Left lobe of liver (tissue), 2 donors: Measurements from ENCODE around the gene KASH5. TPM values are rescaled to one million over a fixed set of nuclear protein-coding genes. Genes with fewer than 3 reads are reported as not detected.
A peak's percentile ranks its signal among the peaks of the same experiment; 100 is the strongest.

Experiments
- ATAC-seq: fragments of 200-7000 bp; cut with Tn5 transposase; one replicate; pipeline ENCODE4 v1.9.1; 2020; ENCODE audit warnings: mild to moderate bottlenecking, moderate library complexity
- DNase-seq: peaks from one replicate; pipeline ENCODE4 v3.0.0-alpha.2; 2020; ENCODE audit warnings: low spot score
- total RNA-seq: library from RNA; stranded (reverse); gene quantifications from one replicate; pipeline ENCODE4 v1.2.1, GENCODE V29; 2021
- donor health status: DM: no; HTN: no; CAD: no; lungs with moderate emphysema.
- donor health status: DM: no; HTN: yes; CAD: no.

KASH5 gene
- total RNA-seq, 1 donor from 2014 or later: not detected

DNA sequence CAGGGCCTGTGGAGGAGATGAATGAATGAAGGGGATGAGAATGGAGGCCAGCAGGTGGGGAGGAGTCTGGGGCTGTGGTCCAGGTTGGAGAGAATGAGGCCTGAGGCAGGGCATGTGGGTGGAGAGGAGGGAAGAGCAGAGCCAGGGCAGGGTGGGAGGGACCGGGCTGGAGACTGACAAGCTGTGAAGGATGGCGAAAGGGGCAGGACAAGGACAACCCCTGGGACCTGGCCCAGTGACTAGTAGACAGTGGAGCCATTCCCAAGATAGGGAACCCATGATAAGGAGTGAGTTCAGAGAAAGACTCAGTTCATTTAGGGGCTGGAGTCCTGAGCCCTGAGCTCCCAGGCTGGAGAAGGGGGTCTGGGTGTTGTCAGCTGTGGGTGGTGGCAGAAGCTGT lies 32.2 kb downstream of the KASH5 start:
- DNase-seq (no peak), ATAC-seq (no peak)

DNA sequence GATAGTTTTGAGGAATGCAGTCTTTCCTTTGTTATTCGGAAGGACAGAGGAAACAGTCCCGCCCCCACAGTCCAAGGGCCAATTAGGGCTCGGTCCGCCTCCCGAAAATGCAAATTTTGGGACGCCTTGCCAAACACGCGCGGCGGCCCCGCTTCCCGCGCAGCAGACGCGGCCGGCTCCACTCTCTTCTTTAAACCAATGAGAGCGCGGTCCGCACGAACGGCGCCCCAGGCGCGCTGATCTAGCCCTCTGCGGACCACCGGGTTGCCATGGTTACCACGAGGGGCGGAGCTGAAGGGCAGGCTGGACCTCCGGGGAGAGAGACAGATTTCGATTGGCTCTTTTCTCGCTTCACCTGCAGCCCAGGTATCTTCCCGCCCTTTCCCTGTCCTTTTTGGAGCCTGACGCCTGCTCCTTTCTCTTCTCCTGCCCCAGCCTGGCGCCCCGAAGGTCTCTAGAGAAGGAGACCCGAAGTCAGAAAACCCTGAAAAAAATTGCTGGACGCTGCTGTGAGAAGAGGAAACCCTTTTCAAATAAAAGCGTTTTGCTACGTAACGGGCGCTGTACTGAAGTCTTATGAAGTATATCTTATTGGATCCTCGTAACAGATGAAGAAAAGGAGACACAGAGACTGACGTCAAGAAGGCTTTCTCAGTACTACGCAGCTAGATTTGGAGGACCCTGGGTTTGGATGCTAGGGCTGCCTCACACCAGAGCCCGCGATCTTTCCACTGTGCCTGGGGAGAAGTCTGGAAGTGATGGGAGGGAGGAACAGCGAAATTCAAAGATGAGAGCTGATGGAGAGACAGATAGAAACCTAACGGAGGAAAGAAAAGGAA lies 33.2 kb downstream of the KASH5 start:
- DNase-seq (peak; percentile 54), ATAC-seq (peak; percentile 72)

DNA sequence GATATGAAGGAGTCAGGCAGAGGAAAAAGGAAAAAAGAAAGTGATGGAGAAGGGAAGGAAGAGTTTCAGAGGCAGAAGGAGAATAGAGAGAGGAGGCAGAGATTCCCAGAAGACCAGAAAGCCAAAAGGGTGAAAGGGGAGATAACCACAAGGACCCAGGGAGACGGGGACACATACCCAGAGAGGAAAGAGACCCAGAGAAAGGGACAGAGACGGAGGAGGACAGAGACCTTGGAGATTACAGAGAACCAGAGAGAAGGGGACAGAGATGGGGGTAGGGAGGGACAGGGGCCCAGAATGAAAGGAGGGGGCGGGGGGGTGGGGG lies 33.8 kb downstream of the KASH5 start:
- DNase-seq (no peak), ATAC-seq (no peak)

DNA sequence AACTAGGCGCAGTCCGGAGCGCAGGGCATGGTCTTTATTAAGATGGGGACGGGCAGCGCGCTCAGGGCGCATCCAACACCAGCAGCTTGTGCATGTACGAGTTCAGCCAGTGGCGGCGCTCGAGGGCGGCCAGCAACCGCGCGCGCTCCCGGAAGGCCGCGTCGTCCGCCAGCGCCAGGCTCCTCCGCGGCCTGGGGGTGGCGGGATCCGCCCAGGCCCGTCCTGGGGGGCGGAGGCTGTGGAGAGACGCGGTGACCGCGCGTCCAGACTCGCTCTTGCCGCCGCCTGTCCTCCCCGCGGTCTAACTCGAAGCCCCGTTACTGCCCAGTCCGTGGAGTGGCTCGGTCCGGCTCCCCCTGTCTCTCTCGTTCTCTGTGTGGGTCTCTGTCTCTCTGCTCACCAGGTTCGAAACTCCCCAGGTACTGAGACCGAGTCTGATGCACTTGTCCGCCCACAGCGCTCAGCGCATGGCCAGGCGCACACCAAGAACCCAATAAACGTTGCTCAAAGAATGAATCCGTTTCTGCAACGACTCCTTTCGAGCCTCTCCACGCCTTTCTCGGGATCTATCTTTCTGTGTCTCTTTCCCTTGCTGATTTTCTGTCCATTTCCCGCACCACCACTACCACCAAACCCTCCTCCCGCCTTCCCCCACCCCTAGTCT lies 34.5 kb downstream of the KASH5 start:
- ATAC-seq (peak; percentile 42), DNase-seq (no peak)

DNA sequence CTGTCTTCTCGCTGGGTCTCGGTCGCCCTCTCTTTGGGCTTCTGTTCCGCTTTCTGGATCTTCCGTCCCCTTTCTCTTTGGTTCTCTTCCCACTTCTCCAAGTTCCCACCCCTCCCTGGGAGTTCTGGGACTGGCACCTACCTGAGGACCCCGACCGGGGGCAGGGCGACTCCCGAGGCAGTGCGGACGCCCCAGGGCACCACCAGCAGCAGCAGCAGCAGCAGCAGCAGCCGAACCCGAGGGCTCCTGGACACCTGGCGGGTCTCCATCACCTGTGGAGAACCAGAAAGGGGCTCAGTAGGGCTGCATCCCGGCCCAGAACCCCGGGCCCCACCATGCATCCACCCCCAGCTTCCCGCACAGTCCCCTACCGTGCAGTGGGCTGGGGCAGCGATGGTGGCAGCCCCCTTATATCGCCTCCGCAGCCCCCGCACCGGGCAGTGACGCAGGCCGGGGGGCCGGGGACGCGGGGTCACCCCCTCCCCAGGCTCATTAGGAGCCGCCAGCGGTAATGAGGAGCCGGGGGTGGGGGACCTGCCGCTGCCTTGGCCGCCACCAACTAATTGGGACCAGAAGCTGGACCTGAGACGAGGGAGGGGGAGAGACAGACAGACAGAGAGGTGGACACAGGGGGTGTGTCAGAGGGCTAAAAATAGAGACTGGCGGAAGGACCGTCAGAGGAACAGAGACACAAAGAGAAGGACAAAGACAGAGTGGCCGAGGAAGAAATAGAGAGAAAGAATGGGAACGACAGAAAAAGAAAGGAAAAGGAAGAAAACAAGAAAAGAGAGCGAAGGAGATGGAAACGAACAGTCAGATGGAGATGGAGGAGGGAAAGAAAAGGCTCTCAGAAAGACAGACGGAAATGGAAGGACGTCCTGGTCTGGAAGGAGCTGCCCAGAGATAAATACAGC lies 35.3 kb downstream of the KASH5 start, which contains the start of gene PTH2:
PTH2 (minus strand) TSS at position 371 of the 914 bp plus-strand sequence; CDS start at position 269, 102 bp downstream.
- DNase-seq (no peak), ATAC-seq (no peak)

DNA sequence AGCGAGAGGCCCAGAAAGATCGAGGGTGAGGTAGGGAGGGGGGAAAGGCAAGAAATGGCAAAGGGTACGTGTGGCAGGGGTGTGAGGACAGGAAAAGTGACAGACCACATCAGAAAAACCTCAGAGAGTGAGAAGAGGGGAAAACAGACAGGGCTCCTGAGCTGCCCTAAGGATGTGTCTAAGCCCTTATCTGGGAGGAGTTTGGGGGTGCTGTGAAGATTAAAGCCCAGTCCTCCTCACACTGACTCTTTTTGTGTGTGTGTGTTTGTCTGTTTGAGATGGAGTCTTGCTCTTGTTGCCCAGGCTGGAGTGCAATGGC lies 35.9 kb downstream of the KASH5 start:
- no peak for ATAC-seq
- DNase-seq: no peak

DNA sequence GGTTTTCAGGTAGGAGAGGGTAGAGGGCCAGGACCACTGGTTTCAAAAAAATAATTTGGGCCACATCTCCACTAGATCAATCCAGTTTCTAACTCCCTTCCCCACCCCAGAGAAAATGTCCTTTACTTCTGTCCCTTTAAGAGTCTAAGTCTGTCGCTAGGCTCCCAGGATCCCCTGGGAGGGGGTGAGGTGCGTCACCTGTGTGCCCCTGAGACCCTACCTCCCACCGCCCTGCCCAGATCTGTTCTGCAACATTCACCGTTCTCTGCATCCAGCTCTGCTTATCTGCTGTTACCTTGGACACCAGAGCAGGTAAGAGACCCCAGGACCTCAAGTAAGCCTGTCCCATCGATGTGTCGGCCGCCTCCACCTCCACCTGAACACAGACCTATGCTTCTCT lies 37.1 kb downstream of the KASH5 start, which contains the start of gene GFY:
GFY (plus strand) TSS at position 211 of the 400 bp plus-strand sequence. CDS start 1,043 bp downstream, outside the sequence.
- DNase-seq: no peak
- no peak for ATAC-seq

DNA sequence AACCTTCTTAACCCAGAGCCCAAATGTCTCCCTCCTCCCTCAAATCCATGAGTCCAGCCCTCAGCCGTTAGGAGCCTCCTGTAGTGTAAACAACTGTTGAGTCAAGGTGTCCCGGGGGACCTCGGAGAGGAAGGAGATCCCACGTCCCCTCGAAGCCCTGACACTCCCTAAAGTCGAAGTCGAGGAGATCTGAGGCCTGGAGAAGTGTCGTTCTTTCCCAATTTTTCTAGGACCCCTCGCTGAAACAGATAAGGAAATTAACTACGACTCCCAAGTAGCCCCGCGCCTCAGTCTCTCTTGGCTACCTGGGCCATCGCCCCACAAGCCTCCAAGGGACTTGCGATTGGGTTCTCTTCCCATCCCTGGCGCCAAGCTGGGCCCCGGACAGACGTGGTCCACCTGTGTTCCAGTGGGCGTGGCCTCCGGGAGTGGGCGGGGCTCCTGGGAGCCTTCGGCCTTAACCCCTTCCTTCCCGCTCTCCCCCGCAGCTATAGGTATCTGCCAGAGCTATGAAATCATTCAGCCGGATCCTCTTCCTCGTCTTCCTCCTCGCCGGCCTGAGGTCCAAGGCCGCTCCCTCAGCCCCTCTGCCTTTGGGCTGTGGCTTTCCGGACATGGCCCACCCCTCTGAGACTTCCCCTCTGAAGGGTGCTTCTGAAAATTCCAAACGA lies 38.0 kb downstream of the KASH5 start:
- no peak for DNase-seq
- no peak for ATAC-seq

DNA sequence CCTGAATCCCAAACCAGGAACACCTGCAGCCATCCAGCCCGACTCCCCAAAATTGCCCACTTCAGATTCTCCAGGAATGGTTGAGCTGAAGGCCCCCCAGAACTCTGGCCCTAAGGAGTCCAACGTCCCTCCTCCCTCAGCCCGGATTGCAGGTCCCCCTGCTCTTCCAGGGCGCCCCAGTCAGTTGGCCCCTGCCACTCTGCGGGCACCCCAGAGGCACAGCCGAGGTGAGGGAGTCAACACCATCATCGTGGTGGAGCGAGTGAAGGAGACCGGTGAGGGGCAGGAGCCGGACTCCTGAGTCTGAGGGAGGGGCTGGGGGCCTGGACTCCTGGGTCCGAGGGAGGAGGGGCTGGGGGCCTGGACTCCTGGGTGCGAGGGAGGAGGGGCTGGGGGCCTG lies 39.3 kb downstream of the KASH5 start:
- DNase-seq (no peak), ATAC-seq (no peak)

DNA sequence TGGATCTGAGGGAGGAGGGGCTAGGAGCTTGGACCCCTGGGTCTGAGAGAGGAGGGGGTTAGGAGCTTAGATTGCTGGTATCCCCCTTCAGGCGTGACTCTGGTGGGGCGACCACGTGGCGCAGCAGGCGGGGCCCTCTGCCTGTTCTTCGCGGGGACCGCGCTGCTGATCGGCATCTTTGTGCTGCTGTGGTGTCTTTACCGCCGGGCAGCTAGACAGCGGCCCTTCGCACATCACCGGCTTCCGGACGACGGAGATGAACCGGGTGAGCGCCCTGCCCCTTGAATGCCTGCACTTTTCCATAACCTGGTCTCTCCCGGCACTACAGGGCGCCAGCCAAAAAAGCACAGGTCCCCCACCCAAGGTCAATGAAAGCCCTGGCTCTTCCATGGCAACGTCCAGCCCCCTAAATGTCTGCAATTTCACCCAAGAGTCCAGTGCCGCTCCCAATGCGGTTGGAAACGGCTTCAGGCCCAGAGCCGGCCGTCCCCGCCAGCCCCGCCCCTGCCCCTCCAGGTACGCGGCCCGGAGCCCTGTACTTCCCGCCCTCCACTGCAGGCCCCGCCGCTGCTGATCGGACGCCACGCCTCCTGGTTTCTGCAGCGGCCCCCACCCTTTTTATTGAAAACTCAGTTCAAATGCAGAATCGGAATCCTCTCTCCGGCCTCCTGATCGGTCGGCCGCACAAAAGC lies 40.0 kb downstream of the KASH5 start:
- ATAC-seq (peak; percentile 47), DNase-seq (no peak)

DNA sequence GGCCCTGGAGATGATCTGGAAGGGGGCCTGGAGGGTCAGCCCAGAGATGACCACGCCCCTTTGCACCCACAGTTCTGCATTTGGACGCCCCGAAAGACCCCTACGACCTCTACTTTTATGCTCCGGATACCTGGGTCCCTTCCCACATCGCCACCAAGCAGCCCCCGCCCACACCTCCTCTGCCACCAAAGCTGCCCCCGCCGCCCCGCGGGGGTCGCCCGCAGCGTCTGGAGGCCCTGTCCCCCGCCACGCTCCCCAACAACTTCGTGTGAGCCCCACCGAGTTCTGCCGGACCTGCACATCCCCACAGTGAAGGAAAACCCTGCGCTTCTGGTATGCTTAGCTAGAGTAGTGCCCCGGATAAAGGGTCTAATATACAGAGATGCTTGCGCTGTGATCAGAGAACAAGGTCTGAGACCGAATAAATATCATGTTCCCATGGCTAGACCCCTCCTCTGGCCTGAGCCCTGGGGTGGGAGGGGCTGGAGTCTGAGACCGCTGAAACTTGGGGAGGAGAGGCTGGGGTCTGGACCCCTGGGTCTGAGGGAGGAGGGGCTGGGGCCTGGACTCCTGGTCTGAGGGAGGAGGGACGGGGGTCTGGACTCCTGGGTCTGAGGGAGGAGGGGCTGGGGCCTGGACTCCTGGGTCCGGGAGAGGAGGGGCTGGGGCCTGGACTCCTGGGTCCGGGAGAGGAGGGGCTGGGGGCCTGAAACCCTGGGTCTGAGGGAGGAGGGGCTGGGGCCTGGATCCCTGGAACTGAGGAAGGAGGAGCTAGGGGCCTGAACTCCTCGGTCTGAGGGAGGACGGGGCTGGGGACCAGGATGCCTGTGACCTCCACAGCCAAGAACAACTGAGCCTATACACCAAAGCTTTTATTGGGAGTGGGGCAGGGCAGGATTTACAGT lies 40.8 kb downstream of the KASH5 start:
- DNase-seq (no peak), ATAC-seq (no peak)

DNA sequence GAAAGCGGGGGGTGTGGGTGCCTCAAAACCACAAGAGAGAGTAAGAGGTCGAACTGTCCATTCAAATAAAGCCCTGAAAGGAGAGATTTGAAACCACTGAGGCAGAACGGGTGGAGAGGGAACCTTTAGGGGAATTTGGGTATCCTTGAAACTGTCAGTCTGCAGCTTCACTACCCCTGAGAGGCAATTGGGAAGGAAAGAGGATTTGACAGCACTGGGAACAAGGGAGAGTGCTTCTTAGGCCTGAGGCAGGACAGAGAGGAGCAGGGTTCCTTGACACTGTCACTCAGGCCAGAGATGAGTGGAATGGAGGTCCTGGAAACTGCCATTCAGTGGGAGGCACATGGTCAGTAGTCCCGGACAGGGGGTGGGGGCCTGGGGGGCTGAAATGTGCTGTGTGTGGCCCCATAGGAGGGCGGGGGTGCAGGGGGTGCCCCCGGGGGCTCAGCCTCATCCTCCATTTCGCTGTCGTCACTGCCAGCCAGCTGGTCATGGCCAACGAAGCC lies 42.2 kb downstream of the KASH5 start:
- DNase-seq (no peak), ATAC-seq (no peak)

DNA sequence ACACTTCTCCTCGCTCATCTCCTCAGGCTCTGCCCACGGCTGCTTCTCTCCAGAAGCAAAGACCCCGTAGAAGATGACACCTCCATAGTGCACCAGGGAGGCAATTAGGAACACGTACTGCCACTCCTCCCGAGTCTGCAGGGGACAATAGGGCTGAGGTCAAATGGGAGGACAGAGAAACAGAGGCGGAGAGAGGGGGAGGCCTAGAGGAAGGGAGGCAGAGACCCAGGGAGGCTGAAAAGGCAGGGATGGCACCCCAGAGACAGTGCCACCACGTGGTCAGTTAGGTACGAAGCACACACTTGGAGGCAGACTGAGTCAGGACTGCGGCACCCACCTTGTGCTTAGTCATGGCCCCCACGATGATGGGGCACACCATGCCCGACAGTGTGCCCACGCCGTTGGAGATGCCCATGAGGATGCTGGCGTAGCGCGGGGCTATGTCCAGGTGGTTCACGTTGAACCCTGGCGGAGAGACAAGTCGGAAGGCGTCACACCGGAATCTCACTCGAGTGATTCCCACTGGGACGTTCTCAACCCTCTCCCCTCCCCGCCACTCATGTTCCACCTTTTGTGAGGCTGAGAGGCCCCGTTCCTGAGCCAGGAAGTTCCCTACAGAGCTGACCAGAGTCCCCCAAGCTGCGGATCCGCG lies 42.8 kb downstream of the KASH5 start:
- DNase-seq: no peak
- ATAC-seq: no peak

DNA sequence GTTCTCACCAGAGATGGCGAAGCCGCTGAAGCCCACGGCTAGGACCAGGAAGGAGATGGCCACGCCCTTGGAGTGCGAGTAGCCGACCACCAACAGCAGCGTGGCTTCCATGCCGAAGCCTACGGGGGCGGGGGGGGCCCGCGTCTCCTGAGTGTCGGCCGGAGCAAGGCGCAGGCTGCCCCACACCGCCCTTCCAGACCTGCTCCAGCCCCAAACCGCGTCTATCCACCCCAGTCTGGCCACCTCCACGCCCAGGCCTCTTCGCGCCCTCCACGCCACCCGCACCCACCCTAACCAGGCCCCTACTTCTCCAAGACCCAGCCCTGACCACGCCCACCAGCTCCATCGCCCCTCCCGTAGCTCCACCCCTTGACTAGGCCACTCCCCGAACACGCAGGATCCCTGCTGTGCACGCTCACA lies 43.3 kb downstream of the KASH5 start:
- ATAC-seq (no peak), DNase-seq (no peak)

DNA sequence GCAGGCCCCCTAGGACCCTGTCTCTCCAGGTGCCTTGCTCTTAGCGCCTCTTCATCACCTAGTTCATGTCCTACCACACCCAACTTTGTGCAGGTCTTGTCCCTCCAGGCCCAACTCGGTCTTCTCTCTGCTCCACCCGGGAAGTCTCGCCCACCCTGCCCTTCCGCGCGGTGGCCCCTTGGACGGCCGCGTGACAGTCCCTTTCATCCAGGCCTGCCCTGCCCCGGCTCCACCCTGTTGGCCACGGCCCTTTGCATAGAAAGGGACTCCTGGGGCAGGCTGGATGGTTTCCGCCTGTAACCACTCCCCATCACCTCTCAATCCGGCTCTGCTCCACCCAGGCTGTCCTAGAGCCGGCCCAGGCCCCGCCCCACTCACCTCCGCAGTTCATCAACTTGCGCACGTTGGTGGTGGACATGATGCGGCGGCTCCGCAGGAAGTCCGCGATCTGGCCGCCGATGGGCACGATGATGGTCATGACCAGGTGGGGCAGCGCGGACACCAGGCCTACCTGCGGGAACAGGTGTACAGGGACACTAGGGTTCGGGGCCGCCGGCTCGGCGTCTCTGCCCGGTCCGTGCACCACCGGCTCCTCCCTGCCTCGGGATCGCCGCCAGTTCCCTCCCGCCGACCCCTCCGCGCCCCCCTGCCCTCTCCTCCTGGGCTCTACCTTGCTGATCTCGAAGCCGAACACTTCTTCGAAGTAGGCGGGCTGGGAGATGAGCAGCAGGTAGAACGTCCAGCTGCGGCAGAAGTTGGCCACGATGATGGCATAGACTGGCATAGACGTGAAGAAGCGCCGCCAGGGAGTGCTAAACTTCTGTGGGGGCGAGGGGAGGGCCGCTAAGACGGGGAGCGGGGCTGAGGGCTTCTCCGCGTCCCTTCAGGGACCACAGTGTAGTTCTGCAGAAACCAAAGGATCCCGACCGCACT lies 44.4 kb downstream of the KASH5 start:
- no peak for ATAC-seq
- DNase-seq: no peak

DNA sequence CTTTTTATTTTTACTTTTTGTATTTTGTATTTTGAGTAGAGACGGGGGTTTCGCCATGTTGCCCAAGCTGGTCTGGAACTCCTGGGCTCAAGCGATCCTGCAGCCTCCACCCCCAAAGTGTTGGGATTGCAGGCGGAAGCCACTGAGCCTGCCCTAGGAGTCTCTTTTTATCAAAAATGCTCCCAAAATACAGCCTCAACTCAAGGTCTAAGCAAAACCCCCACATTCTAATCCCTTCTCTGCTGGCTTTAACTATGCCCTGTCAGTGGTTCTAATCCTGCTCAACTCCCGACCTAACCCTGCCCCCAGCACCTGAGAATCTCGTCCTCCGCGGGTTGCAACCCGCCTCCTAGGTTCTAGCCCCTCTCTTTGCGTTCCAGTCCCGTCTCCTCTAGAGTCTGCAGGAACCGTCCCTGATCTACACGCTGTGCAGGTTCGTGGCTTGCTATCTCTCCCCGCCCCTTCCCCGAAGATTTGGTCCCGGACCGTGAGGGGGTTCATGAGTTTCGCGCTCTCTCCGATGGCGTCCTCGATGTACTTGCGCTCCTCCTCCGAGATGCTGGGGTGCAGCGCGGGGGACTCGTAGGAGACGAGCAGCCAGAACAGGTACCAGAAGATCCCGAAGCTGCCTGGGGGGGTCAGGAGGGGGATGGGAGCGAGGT lies 45.3 kb downstream of the KASH5 start:
- no peak for DNase-seq
- ATAC-seq: no peak
